Activated CD8-positive, alpha-beta memory T cell treated with anti-CD3 and anti-CD28 coated beads, Interleukin-2, amount 50 U/mL, for 24 hours (primary cell): Measurements from ENCODE around the gene MPRIP.

Experiments used
- DNase-seq: peaks from one replicate; pipeline ENCODE4 v3.0.0-alpha.2; 2020; ENCODE audit errors: extremely low read depth

The MPRIP gene

DNA sequence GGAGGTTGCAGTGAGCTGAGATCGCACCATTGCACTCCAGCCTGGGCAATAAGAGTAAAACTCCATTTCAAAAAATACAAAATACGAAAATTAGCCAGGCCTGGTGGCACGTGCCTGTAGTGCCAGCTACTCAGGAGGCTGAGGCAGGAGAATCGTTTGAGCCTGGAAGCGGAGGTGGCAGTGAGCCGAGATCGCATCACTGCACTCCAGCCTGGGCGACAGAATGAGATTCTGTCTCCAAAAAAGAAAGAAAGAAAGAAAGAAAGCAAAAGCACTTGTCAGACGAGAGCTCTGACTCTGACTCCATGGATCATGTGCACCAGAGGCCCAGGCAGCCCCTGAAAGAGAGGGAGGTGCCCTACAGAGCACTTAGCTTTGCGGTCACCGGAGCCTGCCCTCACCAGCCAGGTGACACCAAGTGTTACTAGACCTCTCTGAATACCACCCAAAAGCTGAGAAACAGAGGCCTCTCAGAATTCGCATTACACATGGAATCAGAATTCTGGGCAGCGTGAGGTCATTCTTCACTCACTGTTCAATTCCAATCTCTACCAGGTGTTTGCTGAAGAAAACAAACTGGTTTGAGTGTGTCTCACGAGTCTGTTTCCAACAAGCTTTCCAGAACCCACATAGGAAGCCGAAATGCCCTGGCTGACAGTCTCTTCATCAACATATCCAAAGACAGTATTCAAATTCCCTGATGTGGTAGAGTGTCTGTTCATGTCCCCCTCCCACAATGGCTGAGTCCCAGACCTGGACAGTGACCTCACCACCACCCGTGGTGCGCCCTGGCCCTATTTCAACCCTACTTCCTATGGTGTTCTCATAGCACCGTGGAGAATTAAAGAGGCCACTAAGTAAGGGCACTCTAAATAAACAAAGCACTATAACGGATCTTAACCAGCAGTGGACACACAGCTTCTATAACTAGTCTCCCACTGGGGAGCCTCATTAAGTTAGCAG lies 193.2 kb downstream of the MPRIP start:
- DNase-seq, result no peak

DNA sequence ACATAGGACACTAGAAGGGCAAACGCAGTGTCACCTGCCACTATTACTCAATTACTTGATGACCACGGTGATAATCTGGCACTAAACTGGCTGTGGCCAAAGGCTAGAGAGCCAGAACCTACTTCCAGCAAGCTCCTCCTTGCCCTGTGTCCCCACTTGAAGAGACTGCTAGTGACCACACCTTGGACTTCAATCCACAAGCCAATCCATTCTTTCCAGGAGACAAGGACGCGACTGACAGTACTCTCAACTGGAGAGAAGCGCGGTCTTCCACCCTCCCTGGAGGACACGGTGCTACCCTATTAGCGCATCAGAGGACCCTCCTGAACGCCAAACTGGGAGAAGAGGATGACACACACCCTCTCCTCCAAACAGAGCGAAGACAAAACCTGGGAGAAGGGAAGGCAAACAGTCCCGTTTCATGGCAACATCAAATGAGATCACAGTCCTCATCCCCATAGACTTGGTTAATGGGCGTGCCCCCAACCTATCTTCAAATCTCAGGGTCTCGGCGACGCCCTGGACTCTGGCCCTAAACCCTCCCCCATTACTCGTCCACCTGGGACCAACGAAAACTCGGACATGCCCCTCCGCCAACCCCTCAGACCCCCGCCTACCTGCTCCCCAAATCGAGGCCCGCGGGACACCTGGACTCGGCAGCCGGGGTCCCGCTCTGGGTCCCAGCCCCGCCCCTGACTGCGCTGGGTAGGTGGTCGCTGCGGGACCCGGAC lies 194.2 kb downstream of the MPRIP start:
- no peak for DNase-seq

DNA sequence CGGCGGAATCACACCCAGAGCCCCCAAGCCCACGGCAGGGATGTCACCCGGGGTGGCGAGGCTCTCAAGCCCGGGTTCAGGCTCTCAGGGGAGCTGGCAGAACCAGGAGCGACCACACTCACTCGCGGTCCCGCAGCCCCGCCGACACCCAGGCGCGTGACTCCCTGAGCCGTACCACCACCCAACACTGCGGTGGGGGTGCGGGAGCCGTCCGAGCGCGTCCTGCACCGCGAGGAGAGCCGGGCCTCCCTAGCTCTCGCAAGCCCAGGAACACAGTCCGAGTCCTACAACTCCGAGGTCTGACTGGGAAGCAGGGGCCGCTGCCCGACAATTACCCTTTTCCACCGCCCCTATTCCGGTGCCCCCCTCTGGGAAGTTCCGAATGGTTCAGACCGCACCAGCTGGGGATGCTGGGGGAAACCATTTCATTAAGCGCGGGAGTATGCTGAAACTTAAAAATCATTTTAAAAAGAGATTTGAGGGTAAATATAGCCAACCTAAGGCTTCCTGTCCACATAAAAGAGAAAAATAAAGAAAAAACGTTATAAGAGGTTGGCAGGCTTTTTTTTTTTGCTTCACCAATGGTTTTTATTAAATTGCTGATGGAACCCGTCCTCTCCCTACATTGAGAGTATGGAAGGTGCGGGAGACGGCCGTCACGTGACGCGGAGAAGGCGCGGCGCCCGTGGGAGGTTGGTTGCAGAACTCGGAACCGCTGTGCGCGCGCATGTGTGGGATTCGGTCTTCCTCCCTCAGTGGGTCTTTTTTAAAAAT lies 195.0 kb downstream of the MPRIP start, which contains the start of gene FLCN:
Gene FLCN (minus strand): TSS at position 143 of the 774 bp plus-strand sequence. CDS start 9,031 bp downstream, outside the sequence.
- DNase-seq, result peak; percentile 72

DNA sequence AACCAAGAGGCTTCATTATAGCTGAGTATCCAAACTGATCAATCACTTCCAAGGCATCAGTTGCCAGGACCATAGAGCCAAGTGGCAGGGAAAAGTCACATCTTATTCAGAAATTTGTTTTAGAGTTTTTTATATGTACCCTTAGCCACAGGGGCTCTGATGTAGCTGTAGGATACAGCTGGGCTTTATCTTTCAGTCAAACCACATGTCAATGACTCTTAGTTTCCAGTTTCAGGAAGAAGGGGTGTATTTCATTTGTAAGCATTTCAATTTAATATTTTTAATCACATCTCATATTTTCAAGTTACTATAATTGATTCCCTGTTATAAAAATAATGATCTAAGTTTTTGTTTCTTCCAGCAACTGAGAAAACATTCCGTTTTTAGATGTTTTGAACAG lies 197.6 kb downstream of the MPRIP start:
- no peak for DNase-seq

DNA sequence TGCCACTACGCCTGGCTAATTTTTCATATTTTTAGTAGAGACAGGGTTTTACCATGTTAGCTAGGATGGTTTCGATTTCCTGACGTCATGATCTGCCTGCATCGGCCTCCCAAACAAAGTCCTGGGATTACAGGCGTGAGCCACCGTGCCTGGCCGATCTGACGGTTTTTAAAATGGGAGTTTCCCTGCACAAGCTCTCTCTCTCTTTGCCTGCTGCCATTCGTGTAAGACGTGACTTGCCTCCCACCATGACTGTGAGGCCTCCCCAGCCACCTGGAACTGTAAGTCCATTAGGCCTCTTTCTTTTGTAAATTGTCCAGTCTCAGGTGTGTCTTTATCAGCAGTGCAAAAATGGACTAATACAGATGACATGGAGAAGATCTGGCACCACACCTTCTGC lies 199.4 kb downstream of the MPRIP start:
- DNase-seq, result no peak

DNA sequence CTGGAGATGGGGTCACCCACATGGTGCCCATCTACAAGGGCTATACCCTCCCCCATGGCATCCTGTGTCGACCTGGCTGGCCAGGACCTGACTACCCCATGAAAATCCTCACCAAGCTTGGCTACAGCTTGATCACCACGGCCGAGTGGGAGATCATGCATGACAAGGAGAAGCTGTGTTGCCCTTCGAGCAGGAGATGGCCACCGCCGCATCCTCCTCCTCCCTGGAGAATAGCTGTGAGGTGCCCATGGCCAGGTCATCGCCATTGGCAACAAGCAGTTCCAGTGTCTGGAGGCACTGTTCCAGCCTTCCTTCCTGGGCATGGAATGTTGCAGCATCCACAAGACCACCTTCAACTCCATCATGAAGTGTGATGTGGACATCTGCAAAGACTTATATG lies 200.0 kb downstream of the MPRIP start:
- DNase-seq, result no peak
